SK-N-MC (cell line): ENCODE results near the gene TNRC6B.

ENCODE experiments used
- EZH2 ChIP-seq: fragments of 200-600 bp; sonication (generic); IDR thresholded peaks from one replicate; pipeline ENCODE4 v1.6.1; 2017; ENCODE audit warnings: antibody characterized with exemption
- POLR2AphosphoS5 ChIP-seq: IDR thresholded peaks from 2 replicates; pipeline ENCODE4 v1.6.1; 2012; ENCODE audit warnings: mild to moderate bottlenecking, low read depth, low read length, borderline replicate concordance

GRCh38 chr22:40239345-40239683 lies 61.6 kb downstream of the TNRC6B start:
- no peak for TF ChIP-seq EZH2
- TF ChIP-seq POLR2AphosphoS5: no peak
